Amniotic stem cell (primary cell): ENCODE data around the gene TSHZ2.

Source experiments
- DNase-seq: peaks from one replicate; lab custom pipeline; 2025; lab: John Stamatoyannopoulos, UW

The TSHZ2 gene

GRCh38 chr20:52972190-52972937 is at the start of gene TSHZ2:
TSS of gene TSHZ2 (plus strand) at chr20:52972358. CDS start at chr20:52973294, 936 bp downstream.
- DNase-seq = no peak

GRCh38 chr20:52922436-52922835 is 49.7 kb upstream of the TSHZ2 start:
- DNase-seq = no peak

- DNase-seq = no peak
These were observed 48.8 kb upstream of the TSHZ2 start for GRCh38 chr20:52923123-52923937.

GRCh38 chr20:52924411-52925271 is 47.5 kb upstream of the TSHZ2 start:
- no peak for DNase-seq

- no peak for DNase-seq
These were observed 45.7 kb upstream of the TSHZ2 start for GRCh38 chr20:52926505-52926904.

GRCh38 chr20:52933867-52934266 is 38.3 kb upstream of the TSHZ2 start:
- no peak for DNase-seq

- no peak for DNase-seq
These were observed 35.5 kb upstream of the TSHZ2 start for GRCh38 chr20:52936351-52937340.

- no peak for DNase-seq
These were observed 34.5 kb upstream of the TSHZ2 start for GRCh38 chr20:52937591-52938100.

GRCh38 chr20:52939141-52939540 is 33.0 kb upstream of the TSHZ2 start:
- no peak for DNase-seq

GRCh38 chr20:52941808-52942207 is 30.4 kb upstream of the TSHZ2 start:
- DNase-seq = no peak

GRCh38 chr20:52943185-52943841 is 28.8 kb upstream of the TSHZ2 start:
- no peak for DNase-seq

- no peak for DNase-seq
These were observed 26.9 kb upstream of the TSHZ2 start for GRCh38 chr20:52945268-52945667.

GRCh38 chr20:52945862-52946522 is 26.2 kb upstream of the TSHZ2 start:
- DNase-seq = no peak

GRCh38 chr20:52948491-52948890 is 23.7 kb upstream of the TSHZ2 start:
- no peak for DNase-seq

- DNase-seq = no peak
These were observed 19.1 kb upstream of the TSHZ2 start for GRCh38 chr20:52953020-52953419.

GRCh38 chr20:52954849-52955248 is 17.3 kb upstream of the TSHZ2 start:
- no peak for DNase-seq

- no peak for DNase-seq
These were observed 13.9 kb upstream of the TSHZ2 start for GRCh38 chr20:52958211-52958610.

- DNase-seq = no peak
These were observed 13.0 kb upstream of the TSHZ2 start for GRCh38 chr20:52959125-52959524.

GRCh38 chr20:52962183-52962582 is 10.0 kb upstream of the TSHZ2 start:
- DNase-seq = no peak

GRCh38 chr20:52963131-52963530 is 9.0 kb upstream of the TSHZ2 start:
- DNase-seq = no peak
